Trophoblast cell (in vitro differentiated cells and primary cell): ENCODE results near the gene SORL1.

Experiments
- DNase-seq, 2 donors: peaks; one replicate each; pipeline ENCODE4 v3.0.0-alpha.2; 2016
- H2AFZ ChIP-seq: 2 replicates; pipeline ENCODE4 v1.6.1; 2013; ENCODE audit warnings: low read length, moderate library complexity, mild to moderate bottlenecking; ENCODE audit not compliant: insufficient read depth, poor library complexity
- H2AK5ac ChIP-seq: 2 replicates; pipeline ENCODE4 v1.6.1; 2013; ENCODE audit warnings: mild to moderate bottlenecking, low read length
- H2BK120ac ChIP-seq: 2 replicates; pipeline ENCODE4 v1.6.1; 2013; ENCODE audit warnings: low read length, mild to moderate bottlenecking, moderate library complexity; ENCODE audit not compliant: insufficient read depth, poor library complexity
- H2BK12ac ChIP-seq: 2 replicates; pipeline ENCODE4 v1.6.1; 2013; ENCODE audit warnings: mild to moderate bottlenecking, low read length, moderate library complexity
- H2BK5ac ChIP-seq: 2 replicates; pipeline ENCODE4 v1.6.1; 2013; ENCODE audit warnings: low read length, low read depth, moderate library complexity, mild to moderate bottlenecking; ENCODE audit not compliant: poor library complexity
- H3K14ac ChIP-seq: 2 replicates; pipeline ENCODE4 v1.6.1; 2013; ENCODE audit warnings: mild to moderate bottlenecking, low read length
- H3K18ac ChIP-seq: 2 replicates; pipeline ENCODE4 v1.6.1; 2013; ENCODE audit warnings: mild to moderate bottlenecking, low read length
- H3K23ac ChIP-seq: 2 replicates; pipeline ENCODE4 v1.6.1; 2013; ENCODE audit warnings: low read length
- H3K27ac ChIP-seq: 2 replicates; pipeline ENCODE4 v1.5.1; 2013; ENCODE audit warnings: low read depth, mild to moderate bottlenecking, inconsistent platforms, low read length, moderate library complexity
- H3K27me3 ChIP-seq: 2 replicates; pipeline ENCODE4 v1.6.1; 2013; ENCODE audit warnings: inconsistent platforms, mild to moderate bottlenecking, low read length, moderate library complexity; ENCODE audit not compliant: insufficient read depth
- H3K36me3 ChIP-seq, 2 experiments: 1 replicate in 1 of 2; 2 replicates in 1 of 2; pipeline ENCODE4 v1.6.1; 2013; ENCODE audit warnings: low read length in 2 of 2, mild to moderate bottlenecking in 2 of 2, moderate library complexity in 1 of 2; ENCODE audit not compliant: insufficient read depth in 2 of 2, control insufficient read depth in 1 of 2
- H3K4ac ChIP-seq: 2 replicates; pipeline ENCODE4 v1.6.1; 2013; ENCODE audit warnings: low read depth, mild to moderate bottlenecking, low read length, moderate library complexity
- H3K4me1 ChIP-seq, 2 experiments: 1 replicate in 1 of 2; 2 replicates in 1 of 2; pipeline ENCODE4 v1.6.1; 2013; ENCODE audit warnings: low read length in 2 of 2, mild to moderate bottlenecking in 2 of 2, moderate library complexity in 1 of 2; ENCODE audit not compliant: insufficient read depth in 2 of 2, control insufficient read depth in 1 of 2
- H3K4me2 ChIP-seq: 2 replicates; pipeline ENCODE4 v1.6.1; 2013; ENCODE audit warnings: inconsistent platforms, mild to moderate bottlenecking, low read length, moderate library complexity
- H3K4me3 ChIP-seq: 2 replicates; pipeline ENCODE4 v1.5.1; 2013; ENCODE audit warnings: mild to moderate bottlenecking, low read depth, low read length, inconsistent platforms
- H3K79me1 ChIP-seq: one replicate; pipeline ENCODE4 v1.6.1; 2013; ENCODE audit warnings: low read length
- H3K79me2 ChIP-seq: 2 replicates; pipeline ENCODE4 v1.6.1; 2013; ENCODE audit warnings: low read length, mild to moderate bottlenecking; ENCODE audit not compliant: control insufficient read depth, insufficient read depth, poor library complexity
- H3K9ac ChIP-seq: 2 replicates; pipeline ENCODE4 v1.6.1; 2013; ENCODE audit warnings: mild to moderate bottlenecking, low read length
- H3K9me3 ChIP-seq: 2 replicates; pipeline ENCODE4 v1.6.1; 2013; ENCODE audit warnings: low read depth, mild to moderate bottlenecking, control low read depth, inconsistent platforms, low read length; ENCODE audit not compliant: insufficient read depth
- H4K12ac ChIP-seq: 2 replicates; pipeline ENCODE4 v1.6.1; 2013; ENCODE audit warnings: low read depth, mild to moderate bottlenecking, low read length, moderate library complexity
- H4K8ac ChIP-seq: 2 replicates; pipeline ENCODE4 v1.6.1; 2013; ENCODE audit warnings: low read depth, mild to moderate bottlenecking, low read length, moderate library complexity
- H4K91ac ChIP-seq: one replicate; pipeline ENCODE4 v1.6.1; 2013; ENCODE audit warnings: low read depth, mild to moderate bottlenecking, low read length, moderate library complexity
- WGBS: extraction: QIAGEN DNeasy Blood & Tissue Kit; methylation state at CpG from one replicate; pipeline ENCODE4 v1.1.7; 2013; ENCODE audit warnings: missing lambda C conversion rate; ENCODE audit not compliant: insufficient read length, insufficient coverage; ENCODE audit errors: extremely low coverage; 5-methylcytosine and 5-hydroxymethylcytosine counted together

Gene SORL1

DNA sequence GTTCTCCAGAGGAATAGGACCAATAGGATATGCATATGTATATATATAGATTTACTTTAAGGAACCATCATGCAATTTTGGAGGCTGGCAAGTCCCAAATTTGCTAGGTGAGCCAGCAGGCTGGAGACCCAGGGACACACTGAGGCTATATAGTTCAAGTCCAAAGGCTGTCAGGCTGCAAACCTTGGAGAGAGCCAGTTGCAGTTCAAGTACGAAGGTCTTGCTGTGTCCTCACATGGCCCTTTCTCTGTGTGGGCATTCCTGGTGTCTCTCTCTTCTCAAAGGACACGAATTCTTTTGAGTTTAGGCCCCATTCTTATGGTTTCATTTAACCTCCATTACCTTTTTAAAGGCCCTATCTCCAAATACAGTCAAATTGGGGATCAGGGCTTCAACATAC, 135.1 kb downstream of the SORL1 start:
- no peak overlapping the region for H3K4me3 ChIP-seq
- no peak overlapping the region for H3K18ac ChIP-seq
- no peak overlapping the region for H2AFZ ChIP-seq
- no peak overlapping the region for H2AK5ac ChIP-seq
- H3K4me1 ChIP-seq, result no peaks in the 10 kb centered on the region
- H3K36me3 ChIP-seq, result peaks cover 2 to 4% of the 10 kb centered on the region in 2 experiments
- no peak overlapping the region for H3K4me2 ChIP-seq
- no peak overlapping the region for H4K8ac ChIP-seq
- no CpG with 5 or more reads among the region's 2 CpGs for WGBS
- no peaks in the 10 kb centered on the region for H3K79me2 ChIP-seq
- DNase-seq, result no peak
- no peak overlapping the region for H4K91ac ChIP-seq
- H3K79me1 ChIP-seq, result no peaks in the 10 kb centered on the region
- H3K27me3 ChIP-seq, result no peaks in the 10 kb centered on the region
- H3K23ac ChIP-seq, result no peak overlapping the region
- H2BK5ac ChIP-seq, result no peak overlapping the region
- H3K27ac ChIP-seq, result no peak overlapping the region
- H3K14ac ChIP-seq, result no peak overlapping the region
- no peaks in the 10 kb centered on the region for H3K9me3 ChIP-seq
- no peak overlapping the region for H3K9ac ChIP-seq
- no peak overlapping the region for H3K4ac ChIP-seq
- no peak overlapping the region for H2BK12ac ChIP-seq
- no peak overlapping the region for H2BK120ac ChIP-seq
- no peak overlapping the region for H4K12ac ChIP-seq

GRCh38 chr11:121588747-121589146, 136.6 kb downstream of the SORL1 start:
- no peak overlapping the region for H3K4ac ChIP-seq
- no peaks in the 10 kb centered on the region for H3K27me3 ChIP-seq
- no peak overlapping the region for H3K27ac ChIP-seq
- H3K18ac ChIP-seq, result no peak overlapping the region
- H3K9ac ChIP-seq, result no peak overlapping the region
- H3K36me3 ChIP-seq, result peaks cover 2 to 4% of the 10 kb centered on the region in 2 experiments
- no peak overlapping the region for H2BK120ac ChIP-seq
- DNase-seq, result no peak
- no peaks in the 10 kb centered on the region for H3K79me1 ChIP-seq
- no peaks in the 10 kb centered on the region for H3K9me3 ChIP-seq
- no peak overlapping the region for H2AK5ac ChIP-seq
- H3K79me2 ChIP-seq, result no peaks in the 10 kb centered on the region
- no peak overlapping the region for H4K91ac ChIP-seq
- no peak overlapping the region for H2BK5ac ChIP-seq
- H4K8ac ChIP-seq, result no peak overlapping the region
- no peak overlapping the region for H3K23ac ChIP-seq
- WGBS, result no CpG with 5 or more reads among the region's 8 CpGs
- no peak overlapping the region for H3K4me2 ChIP-seq
- no peak overlapping the region for H4K12ac ChIP-seq
- H3K4me3 ChIP-seq, result no peak overlapping the region
- no peaks in the 10 kb centered on the region for H3K4me1 ChIP-seq
- H3K14ac ChIP-seq, result no peak overlapping the region
- no peak overlapping the region for H2AFZ ChIP-seq
- no peak overlapping the region for H2BK12ac ChIP-seq

DNA sequence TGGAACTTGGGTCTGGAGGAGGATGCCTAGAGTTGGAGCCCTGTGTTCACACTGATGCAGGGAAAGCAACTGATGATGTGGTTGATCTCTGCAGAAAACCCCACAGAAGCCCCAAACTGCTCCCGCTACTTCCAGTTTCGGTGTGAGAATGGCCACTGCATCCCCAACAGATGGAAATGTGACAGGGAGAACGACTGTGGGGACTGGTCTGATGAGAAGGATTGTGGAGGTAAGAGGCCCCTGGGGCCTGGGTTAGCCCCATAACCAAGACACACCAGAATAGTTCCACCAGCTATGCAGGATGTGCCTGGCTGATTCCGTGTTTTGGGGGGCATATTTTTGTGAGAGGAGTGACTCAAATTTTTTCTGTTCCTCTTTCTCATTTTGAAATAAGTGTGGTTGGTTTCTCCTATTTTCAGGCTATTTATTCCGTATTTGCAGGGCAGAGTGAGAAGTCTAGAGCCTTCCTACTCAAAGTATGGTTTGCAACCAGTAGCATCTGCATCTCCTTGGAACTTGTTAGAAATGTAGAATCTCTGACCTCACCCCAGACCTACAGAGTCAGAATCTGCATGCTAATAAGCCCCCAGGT, 137.9 kb downstream of the SORL1 start:
- H4K91ac ChIP-seq, result no peak overlapping the region
- no peaks in the 10 kb centered on the region for H3K79me1 ChIP-seq
- H3K9me3 ChIP-seq, result no peaks in the 10 kb centered on the region
- no peak overlapping the region for H2BK12ac ChIP-seq
- WGBS, result no CpG with 5 or more reads among the region's 5 CpGs
- no peak overlapping the region for H3K4me3 ChIP-seq
- H2BK5ac ChIP-seq, result no peak overlapping the region
- no peak overlapping the region for H4K12ac ChIP-seq
- H2BK120ac ChIP-seq, result no peak overlapping the region
- H3K4me1 ChIP-seq, result no peaks in the 10 kb centered on the region
- no peak overlapping the region for H3K9ac ChIP-seq
- no peak overlapping the region for H3K4me2 ChIP-seq
- H3K23ac ChIP-seq, result no peak overlapping the region
- no peak overlapping the region for H2AFZ ChIP-seq
- H3K79me2 ChIP-seq, result no peaks in the 10 kb centered on the region
- no peak overlapping the region for H3K18ac ChIP-seq
- H3K14ac ChIP-seq, result no peak overlapping the region
- H2AK5ac ChIP-seq, result no peak overlapping the region
- H3K27me3 ChIP-seq, result no peaks in the 10 kb centered on the region
- no peak overlapping the region for H3K27ac ChIP-seq
- no peak overlapping the region for H4K8ac ChIP-seq
- H3K4ac ChIP-seq, result no peak overlapping the region
- peaks cover 2 to 4% of the 10 kb centered on the region in 2 experiments for H3K36me3 ChIP-seq
- DNase-seq, result no peak

GRCh38 chr11:121590772-121591404, 138.8 kb downstream of the SORL1 start:
- Histone ChIP-seq H3K79me2 (no peaks in the 10 kb centered on the region), H2BK5ac (no peak overlapping the region), H3K9ac (no peak overlapping the region), H4K8ac (no peak overlapping the region), H3K23ac (no peak overlapping the region), H3K9me3 (no peaks in the 10 kb centered on the region), H2BK12ac (no peak overlapping the region), H2BK120ac (no peak overlapping the region), H3K14ac (no peak overlapping the region), H3K36me3 (peaks cover 2 to 4% of the 10 kb centered on the region in 2 experiments), H3K27me3 (no peaks in the 10 kb centered on the region), H2AFZ (no peak overlapping the region), H3K4me3 (no peak overlapping the region), H3K4me2 (no peak overlapping the region), H3K18ac (no peak overlapping the region), H3K79me1 (no peaks in the 10 kb centered on the region), H3K4me1 (peaks cover 0 to 2% of the 10 kb centered on the region in 2 experiments), H3K27ac (no peak overlapping the region), H4K91ac (no peak overlapping the region), H4K12ac (no peak overlapping the region), H2AK5ac (no peak overlapping the region), H3K4ac (no peak overlapping the region)
- no CpG with 5 or more reads among the region's 12 CpGs for WGBS
- no peak for DNase-seq
